Mucosa of gallbladder (tissue), 1 donor: ENCODE data around the gene C1orf116. TPM values are rescaled to one million over a fixed set of nuclear protein-coding genes. Genes with fewer than 3 reads are reported as not detected.

Source experiments
- DNase-seq: peaks from one replicate; pipeline ENCODE4 v3.0.0-alpha.2; 2020; ENCODE audit warnings: low spot score
- total RNA-seq: library from RNA; stranded (reverse); gene quantifications from one replicate; pipeline ENCODE4 v1.2.1, GENCODE V29; 2021
- donor health status: DM: no; HTN: no; CAD: no.

Gene C1orf116
- total RNA-seq, 1 donor from 2014 or later, result 45.1 TPM

GRCh38 chr1:207034998-207035397 is 2.4 kb upstream of the C1orf116 start:
- DNase-seq, result no peak

GRCh38 chr1:207034208-207034607 is 1.7 kb upstream of the C1orf116 start:
- DNase-seq, result no peak

- no peak for DNase-seq
Observed at GRCh38 chr1:207033302-207033701, 746 bp upstream of the C1orf116 start.

GRCh38 chr1:207031632-207032264 is 808 bp downstream of the C1orf116 start:
- peak; percentile 83 for DNase-seq

- no peak for DNase-seq
Observed at GRCh38 chr1:207031016-207031415, 1.5 kb downstream of the C1orf116 start.

GRCh38 chr1:207030522-207031009 is 2.0 kb downstream of the C1orf116 start:
- no peak for DNase-seq

- no peak for DNase-seq
Observed at GRCh38 chr1:207029701-207030521, 2.6 kb downstream of the C1orf116 start.

GRCh38 chr1:207028884-207029650 is 3.5 kb downstream of the C1orf116 start:
- no peak for DNase-seq

GRCh38 chr1:207027921-207028320 is 4.6 kb downstream of the C1orf116 start:
- DNase-seq, result no peak

GRCh38 chr1:207027206-207027777 is 5.3 kb downstream of the C1orf116 start:
- DNase-seq, result no peak

- no peak for DNase-seq
Observed at GRCh38 chr1:207026104-207026534, 6.4 kb downstream of the C1orf116 start.

GRCh38 chr1:207025146-207025880 is 7.2 kb downstream of the C1orf116 start:
- DNase-seq, result no peak

- no peak for DNase-seq
Observed at GRCh38 chr1:207024202-207025145, 8.1 kb downstream of the C1orf116 start.

GRCh38 chr1:207022996-207023679 is 9.4 kb downstream of the C1orf116 start:
- no peak for DNase-seq

- DNase-seq, result no peak
Observed at GRCh38 chr1:207021876-207022596, 10.5 kb downstream of the C1orf116 start.

- DNase-seq, result no peak
Observed at GRCh38 chr1:207021139-207021861, 11.3 kb downstream of the C1orf116 start.

GRCh38 chr1:207020709-207021107 is 11.8 kb downstream of the C1orf116 start:
- no peak for DNase-seq
